Natural killer cell treated with Interleukin-12 subunit alpha and Interleukin-12 subunit beta and Interleukin-15 and Interleukin-18, amount 100 ng/mL, for 72 hours (primary cell): ENCODE measurements around the gene CUEDC2. TPM values are rescaled to one million over a fixed set of nuclear protein-coding genes. Genes with fewer than 3 reads are reported as not detected.

Experiments
- ATAC-seq, 2 donors: fragments of 150-1000 bp; cut with Tn5 transposase in 1 of 2; sonication (Bioruptor Pico), chemical (Tn5 transposase) in 1 of 2; 2 replicates each; pipeline ENCODE4 v1.10.0; 2021
- DNase-seq: peaks from one replicate; pipeline ENCODE4 v3.0.0; 2022; ENCODE audit warnings: low spot score
- H3K27ac Mint-ChIP-seq, 2 donors: 1 replicate in 1 of 2; 2 replicates in 1 of 2; pipeline ENCODE4 v1.8.0; 2022; ENCODE audit warnings: mixed read lengths in 2 of 2, mild to moderate bottlenecking in 1 of 2, moderate library complexity in 1 of 2
- H3K27me3 Mint-ChIP-seq, 2 donors: 1 replicate in 1 of 2; 2 replicates in 1 of 2; pipeline ENCODE4 v1.8.0; 2022; ENCODE audit warnings: mixed read lengths in 2 of 2
- H3K36me3 Mint-ChIP-seq: one replicate; pipeline ENCODE4 v1.8.0; 2022; ENCODE audit warnings: mixed read lengths
- H3K4me1 Mint-ChIP-seq, 2 donors: 1 replicate in 1 of 2; 2 replicates in 1 of 2; pipeline ENCODE4 v1.8.0; 2022; ENCODE audit warnings: low read depth in 2 of 2, mixed read lengths in 2 of 2, mild to moderate bottlenecking in 1 of 2
- H3K4me3 Mint-ChIP-seq: one replicate; pipeline ENCODE4 v1.8.0; 2022; ENCODE audit warnings: mixed read lengths
- H3K9me3 Mint-ChIP-seq: 2 replicates; pipeline ENCODE4 v1.8.0; 2022; ENCODE audit warnings: mixed read lengths
- total RNA-seq, 2 donors: library from RNA; stranded (reverse); gene quantifications; one replicate each; pipeline ENCODE4 v1.2.3, GENCODE V29; 2022

CUEDC2 gene, protein sequence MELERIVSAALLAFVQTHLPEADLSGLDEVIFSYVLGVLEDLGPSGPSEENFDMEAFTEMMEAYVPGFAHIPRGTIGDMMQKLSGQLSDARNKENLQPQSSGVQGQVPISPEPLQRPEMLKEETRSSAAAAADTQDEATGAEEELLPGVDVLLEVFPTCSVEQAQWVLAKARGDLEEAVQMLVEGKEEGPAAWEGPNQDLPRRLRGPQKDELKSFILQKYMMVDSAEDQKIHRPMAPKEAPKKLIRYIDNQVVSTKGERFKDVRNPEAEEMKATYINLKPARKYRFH
- total RNA-seq, result 10 to 100 TPM; 39.8 to 58.5 TPM

DNA sequence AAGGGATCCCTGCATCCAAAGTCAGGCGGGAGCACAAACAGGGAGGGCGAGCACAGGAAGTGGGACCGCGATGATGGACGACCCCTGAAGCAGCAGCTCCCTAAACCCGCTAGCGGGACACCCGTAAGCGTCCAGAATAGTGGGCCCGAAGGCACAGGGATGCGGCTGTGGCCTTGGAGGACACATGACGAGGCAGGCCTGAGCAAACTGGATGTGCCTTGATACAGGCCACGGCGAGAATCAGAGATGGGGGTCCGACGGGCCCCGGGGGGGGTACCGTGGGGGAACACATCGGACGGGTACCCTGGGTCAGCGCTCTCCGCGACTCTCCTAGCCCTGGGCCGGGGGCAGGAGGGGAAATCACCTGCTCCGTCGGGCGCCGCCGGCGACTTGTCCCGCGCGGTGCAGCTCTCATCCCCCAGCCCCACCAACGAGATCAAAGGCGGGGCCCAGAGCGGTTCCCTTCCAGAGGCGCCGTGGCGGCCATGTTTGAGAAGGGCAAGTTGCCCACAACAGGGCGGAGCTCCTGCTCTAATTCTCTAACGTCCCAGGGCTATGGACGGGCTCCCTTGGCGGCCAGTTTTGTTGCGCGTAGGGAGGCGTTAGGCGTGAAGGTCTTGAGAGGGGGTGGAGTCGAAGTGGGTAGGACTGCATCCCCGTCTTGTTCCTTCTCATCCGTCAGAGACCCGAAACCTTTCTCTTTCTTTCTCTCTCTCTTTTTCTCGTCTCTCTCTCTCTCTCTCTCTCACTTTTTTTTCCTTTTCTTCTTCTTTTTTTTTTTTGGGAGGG is at the start of gene CUEDC2:
TSS of gene CUEDC2 (minus strand) at position 413 of the 789 bp plus-strand sequence. CDS start 7,386 bp downstream, outside the sequence.
- ATAC-seq (peak; percentile 95 to 96), DNase-seq (peak; percentile 97)
- no peaks in the 10 kb centered on the region for H3K36me3 Mint-ChIP-seq
- H3K27ac Mint-ChIP-seq, result peak within 1 kb of the TSS; percentile 90 to 92
- H3K4me3 Mint-ChIP-seq, result peak within 1 kb of the TSS; percentile 96
- H3K9me3 Mint-ChIP-seq, result no peaks in the 10 kb centered on the region
- peaks cover 43 to 59% of the 10 kb centered on the region in 2 donors for H3K4me1 Mint-ChIP-seq
- no peaks in the 10 kb centered on the region for H3K27me3 Mint-ChIP-seq

DNA sequence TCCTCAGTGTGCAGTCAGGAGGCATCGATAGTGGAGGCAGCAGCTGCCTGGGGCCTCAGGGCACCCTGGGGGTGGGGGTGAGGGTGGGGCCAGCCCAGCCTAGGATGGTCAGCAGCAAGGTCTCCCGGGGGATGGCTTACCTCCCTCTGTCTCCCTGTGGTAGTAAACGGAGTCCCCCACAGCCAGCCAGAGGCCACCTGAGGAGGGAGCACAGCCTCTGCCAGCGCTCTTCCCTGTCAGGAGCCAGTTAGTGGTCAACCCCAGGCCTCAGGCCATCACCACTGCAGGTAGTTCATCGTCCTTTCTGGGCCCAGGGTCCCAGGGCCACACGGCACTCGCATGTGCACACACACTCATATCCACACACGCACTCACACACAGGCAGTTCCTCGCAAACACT is 48.0 kb upstream of the CUEDC2 start:
- Mint-ChIP-seq H3K36me3 (no peaks in the 10 kb centered on the region), H3K9me3 (no peaks in the 10 kb centered on the region), H3K27ac (no peak overlapping the region), H3K4me3 (no peak overlapping the region), H3K4me1 (peaks cover 6 to 7% of the 10 kb centered on the region in 2 donors), H3K27me3 (no peaks in the 10 kb centered on the region)
- ATAC-seq (no peak), DNase-seq (no peak)

DNA sequence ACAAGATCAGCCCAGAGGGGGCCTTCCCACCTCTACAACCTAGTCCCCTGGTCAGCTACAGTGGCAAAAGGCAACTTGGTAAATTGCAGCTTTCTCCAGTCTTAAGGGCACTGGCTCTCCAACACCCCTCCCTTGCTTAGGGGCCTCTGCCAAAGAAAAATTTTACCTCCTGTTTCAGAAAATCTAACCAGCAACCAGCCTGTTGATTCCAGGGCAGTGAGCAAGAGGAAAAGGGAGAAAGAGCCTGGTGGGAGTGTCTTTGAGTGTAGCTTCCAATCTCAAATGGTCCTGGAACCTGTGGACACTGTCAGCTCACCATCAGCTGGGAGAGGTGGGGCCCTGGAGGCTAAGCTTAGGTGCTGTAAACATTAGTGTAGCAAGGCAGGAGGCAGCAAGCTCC is 47.3 kb upstream of the CUEDC2 start:
- ATAC-seq (no peak), DNase-seq (no peak)
- H3K4me1 Mint-ChIP-seq, result peaks cover 6 to 7% of the 10 kb centered on the region in 2 donors
- no peaks in the 10 kb centered on the region for H3K9me3 Mint-ChIP-seq
- no peaks in the 10 kb centered on the region for H3K36me3 Mint-ChIP-seq
- H3K27me3 Mint-ChIP-seq, result no peaks in the 10 kb centered on the region
- no peak overlapping the region for H3K4me3 Mint-ChIP-seq
- peak overlapping the region in 1 of 2 donors; percentile 84 for H3K27ac Mint-ChIP-seq

DNA sequence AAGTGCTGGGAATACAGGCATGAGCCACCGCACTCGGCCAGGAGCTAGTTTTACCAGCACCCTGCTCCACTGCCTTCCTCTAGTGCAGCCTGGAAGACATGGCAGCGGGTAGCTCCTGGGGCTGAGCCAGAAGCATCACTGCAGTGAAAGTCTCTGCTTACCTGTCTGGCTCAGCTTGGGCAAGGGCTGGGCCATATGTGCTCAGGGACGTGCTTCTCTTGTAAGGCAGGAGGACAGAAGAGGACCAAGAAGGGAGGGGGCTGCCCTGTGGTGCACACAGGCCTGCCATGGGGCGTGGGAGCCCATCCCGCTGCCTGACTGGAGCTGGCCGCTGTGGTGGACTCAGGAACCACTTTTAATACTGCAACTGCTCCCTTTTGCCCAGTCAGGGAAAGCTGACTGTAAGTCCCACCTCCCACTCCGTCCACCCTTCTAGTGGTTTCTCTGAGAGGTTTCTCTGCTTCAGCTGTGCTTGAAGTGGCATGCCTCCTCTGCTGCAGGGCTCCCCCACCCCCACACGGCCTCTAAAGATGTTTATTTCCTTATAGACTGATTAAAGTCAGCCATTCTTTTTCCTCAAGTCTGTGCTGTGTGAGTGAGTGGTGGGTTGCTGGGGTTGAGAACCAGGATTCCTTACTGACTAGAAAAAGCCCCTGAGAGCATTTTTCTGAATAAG is 44.2 kb upstream of the CUEDC2 start:
- H3K36me3 Mint-ChIP-seq, result no peaks in the 10 kb centered on the region
- no peak for ATAC-seq
- H3K27ac Mint-ChIP-seq, result peak overlapping the region in 1 of 2 donors; percentile 12
- no peak overlapping the region for H3K4me3 Mint-ChIP-seq
- H3K27me3 Mint-ChIP-seq, result no peaks in the 10 kb centered on the region
- H3K9me3 Mint-ChIP-seq, result no peaks in the 10 kb centered on the region
- peaks cover 11 to 18% of the 10 kb centered on the region in 2 donors for H3K4me1 Mint-ChIP-seq
- no peak for DNase-seq

DNA sequence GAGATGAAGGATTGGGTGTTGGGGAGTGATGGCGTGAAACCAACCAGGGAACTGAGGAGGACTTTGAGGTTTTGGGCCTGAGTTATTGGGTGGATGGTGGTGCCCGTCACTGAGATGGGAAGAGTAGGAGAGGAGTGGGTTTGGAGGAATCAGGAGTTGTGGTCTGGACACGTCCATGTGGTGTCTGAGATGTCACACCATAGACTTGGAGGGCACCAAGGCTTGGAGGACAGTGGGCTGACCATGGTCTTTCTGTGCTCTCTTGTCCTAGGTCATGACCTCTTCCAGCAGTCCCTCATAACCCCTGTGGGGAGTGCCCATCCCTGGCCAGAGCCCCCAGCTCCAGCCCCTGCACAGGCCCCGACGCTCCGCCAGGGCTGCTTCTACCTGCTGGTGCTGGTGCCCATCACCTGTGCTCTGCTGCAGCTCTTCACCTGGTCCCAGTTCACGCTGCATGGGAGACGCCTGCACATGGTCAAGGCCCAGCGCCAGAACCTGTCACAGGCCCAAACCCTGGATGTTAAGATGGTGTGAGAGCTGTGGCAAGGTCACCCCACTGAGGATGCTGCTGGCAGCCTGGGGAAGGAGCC is 43.2 kb upstream of the CUEDC2 start:
- Mint-ChIP-seq H3K4me1 (peaks cover 11 to 18% of the 10 kb centered on the region in 2 donors), H3K27ac (peak overlapping the region in 1 of 2 donors; percentile 16), H3K9me3 (no peaks in the 10 kb centered on the region), H3K27me3 (no peaks in the 10 kb centered on the region), H3K36me3 (no peaks in the 10 kb centered on the region), H3K4me3 (no peak overlapping the region)
- no peak for DNase-seq
- ATAC-seq, result no peak

DNA sequence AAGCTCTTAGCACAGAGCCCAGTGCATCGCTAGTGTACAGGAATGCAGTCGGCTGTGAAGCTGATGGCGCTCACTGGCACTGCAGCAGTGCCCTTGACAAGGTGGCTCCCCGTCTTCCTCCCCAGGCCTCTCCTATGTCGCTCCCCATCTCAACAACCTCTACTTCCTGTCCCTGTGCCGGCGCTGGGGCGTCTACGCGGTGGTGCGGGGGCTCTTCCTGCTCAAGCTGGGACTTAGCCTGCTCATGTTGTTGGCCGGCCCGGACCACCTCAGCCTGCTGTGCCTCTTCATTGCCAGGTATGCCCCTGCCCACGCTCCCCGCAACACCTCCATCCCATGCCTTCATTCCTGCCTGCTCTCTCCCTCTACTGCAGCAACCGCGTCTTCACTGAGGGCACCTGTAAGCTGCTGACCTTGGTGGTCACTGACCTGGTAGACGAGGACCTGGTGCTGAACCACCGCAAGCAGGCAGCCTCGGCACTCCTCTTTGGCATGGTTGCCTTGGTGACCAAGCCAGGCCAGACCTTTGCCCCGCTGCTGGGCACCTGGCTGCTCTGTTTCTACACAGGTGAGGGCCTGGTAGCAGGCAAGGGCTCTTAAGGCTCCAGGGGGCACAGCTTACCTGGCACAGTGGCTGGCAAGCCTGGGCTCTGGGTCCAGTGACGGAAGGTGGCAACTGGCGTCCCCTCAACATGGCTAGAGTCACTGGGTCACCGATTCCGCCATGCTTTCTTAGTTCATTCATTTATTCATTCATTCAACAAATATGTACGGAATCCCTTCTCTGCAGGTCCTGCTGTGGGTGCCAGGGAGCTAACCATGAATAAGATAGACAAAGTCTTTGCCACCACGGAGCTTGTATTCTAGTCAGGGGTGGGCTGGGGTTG is 41.3 kb upstream of the CUEDC2 start:
- Mint-ChIP-seq H3K27me3 (no peaks in the 10 kb centered on the region), H3K27ac (peak overlapping the region; percentile 40 to 52)

DNA sequence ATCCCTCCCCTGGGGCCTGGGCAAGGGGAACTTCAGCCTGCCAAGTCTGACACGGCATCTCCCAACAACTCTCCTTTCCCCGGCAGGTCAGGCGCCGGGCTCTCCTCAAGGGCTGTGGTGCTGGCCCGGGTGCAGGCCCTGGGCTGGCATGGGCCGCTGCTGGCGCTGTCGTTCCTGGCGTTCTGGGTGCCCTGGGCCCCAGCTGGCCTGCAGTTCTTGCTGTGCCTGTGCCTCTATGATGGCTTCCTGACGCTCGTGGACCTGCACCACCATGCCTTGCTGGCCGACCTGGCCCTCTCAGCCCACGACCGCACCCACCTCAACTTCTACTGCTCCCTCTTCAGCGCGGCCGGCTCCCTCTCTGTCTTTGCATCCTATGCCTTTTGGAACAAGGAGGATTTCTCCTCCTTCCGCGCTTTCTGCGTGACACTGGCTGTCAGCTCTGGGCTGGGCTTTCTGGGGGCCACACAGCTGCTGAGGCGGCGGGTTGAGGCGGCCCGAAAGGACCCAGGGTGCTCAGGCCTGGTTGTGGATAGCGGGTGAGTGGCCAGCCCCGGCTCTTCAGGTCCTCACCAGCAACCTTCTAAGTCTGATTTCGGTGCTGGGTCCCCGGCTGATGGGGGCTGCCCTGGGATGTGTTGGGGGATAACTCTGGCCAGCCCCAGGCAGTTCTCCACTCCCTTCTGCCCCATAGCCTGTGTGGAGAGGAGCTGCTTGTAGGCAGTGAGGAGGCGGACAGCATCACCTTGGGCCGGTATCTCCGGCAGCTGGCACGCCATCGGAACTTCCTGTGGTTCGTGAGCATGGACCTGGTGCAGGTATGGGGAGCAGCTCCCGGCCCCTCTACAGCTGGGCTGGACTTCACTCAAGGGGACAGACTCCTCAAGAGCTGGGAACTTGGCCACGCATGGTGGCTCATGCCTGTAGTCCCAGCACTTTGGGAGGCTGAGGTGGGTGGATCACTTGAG is 38.5 kb upstream of the CUEDC2 start:
- H3K27me3 Mint-ChIP-seq, result no peaks in the 10 kb centered on the region
- H3K27ac Mint-ChIP-seq, result no peak overlapping the region
- DNase-seq (no peak), ATAC-seq (no peak)
- no peaks in the 10 kb centered on the region for H3K36me3 Mint-ChIP-seq
- no peak overlapping the region for H3K4me3 Mint-ChIP-seq
- no peaks in the 10 kb centered on the region for H3K9me3 Mint-ChIP-seq
- H3K4me1 Mint-ChIP-seq, result peaks cover 13 to 22% of the 10 kb centered on the region in 2 donors

More for the DNA sequence above, 41.3 kb upstream of the CUEDC2 start:
- peaks cover 14 to 19% of the 10 kb centered on the region in 2 donors for H3K4me1 Mint-ChIP-seq
- no peak for DNase-seq
- H3K4me3 Mint-ChIP-seq, result no peak overlapping the region
- H3K36me3 Mint-ChIP-seq, result no peaks in the 10 kb centered on the region
- H3K9me3 Mint-ChIP-seq, result no peaks in the 10 kb centered on the region
- no peak for ATAC-seq

DNA sequence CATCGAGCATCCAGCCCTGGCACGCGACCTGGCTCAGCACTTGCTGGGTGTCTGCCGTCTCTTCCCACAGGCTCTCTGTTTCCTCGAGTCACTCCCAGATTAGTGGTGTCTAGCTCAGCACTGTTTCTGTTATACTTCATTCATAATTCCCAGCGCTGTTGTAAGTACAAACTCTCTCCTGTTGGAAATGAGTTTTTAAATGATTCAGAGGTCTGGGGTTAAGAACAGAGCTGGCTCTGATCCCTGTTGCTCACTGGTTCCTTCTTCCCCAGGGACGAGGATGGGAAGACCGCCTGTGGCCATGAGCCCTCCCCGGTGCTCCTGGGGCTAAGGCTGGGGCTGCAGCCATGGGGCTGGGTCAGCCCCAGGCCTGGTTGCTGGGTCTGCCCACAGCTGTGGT is 36.3 kb upstream of the CUEDC2 start:
- peak overlapping the region in 1 of 2 donors; percentile 70 for H3K27ac Mint-ChIP-seq
- H3K9me3 Mint-ChIP-seq, result no peaks in the 10 kb centered on the region
- peak in 1 of 2 donors; percentile 13 for ATAC-seq
- no peak overlapping the region for H3K4me3 Mint-ChIP-seq
- peaks cover 8 to 18% of the 10 kb centered on the region in 2 donors for H3K4me1 Mint-ChIP-seq
- no peaks in the 10 kb centered on the region for H3K36me3 Mint-ChIP-seq
- DNase-seq, result no peak
- no peaks in the 10 kb centered on the region for H3K27me3 Mint-ChIP-seq

DNA sequence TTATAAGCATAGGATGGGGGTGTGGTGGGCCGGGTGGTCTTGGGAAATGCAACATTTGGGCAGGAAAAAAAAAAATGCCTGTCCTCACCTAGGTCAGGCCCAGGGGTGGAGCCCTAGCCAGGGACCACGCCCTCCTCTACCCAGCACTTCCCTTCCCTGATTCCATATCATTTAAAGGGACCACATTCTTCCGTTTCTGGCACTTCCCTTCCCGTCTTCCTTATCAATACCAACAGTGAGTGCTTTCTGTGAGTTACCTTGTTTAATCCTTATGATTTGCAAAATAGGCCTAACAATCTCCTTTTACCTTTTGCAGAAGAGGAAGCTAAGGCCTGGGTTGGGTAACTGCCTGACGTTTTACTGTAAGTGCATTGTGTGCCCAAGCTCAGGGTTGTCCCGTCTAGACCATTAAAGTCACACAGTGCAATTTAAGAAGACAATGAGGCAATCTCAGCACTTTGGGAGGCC is 35.6 kb upstream of the CUEDC2 start:
- ATAC-seq (no peak), DNase-seq (no peak)
- Mint-ChIP-seq H3K36me3 (no peaks in the 10 kb centered on the region), H3K4me3 (no peak overlapping the region), H3K4me1 (peaks cover 8 to 15% of the 10 kb centered on the region in 2 donors), H3K27ac (no peak overlapping the region), H3K9me3 (no peaks in the 10 kb centered on the region), H3K27me3 (no peaks in the 10 kb centered on the region)

DNA sequence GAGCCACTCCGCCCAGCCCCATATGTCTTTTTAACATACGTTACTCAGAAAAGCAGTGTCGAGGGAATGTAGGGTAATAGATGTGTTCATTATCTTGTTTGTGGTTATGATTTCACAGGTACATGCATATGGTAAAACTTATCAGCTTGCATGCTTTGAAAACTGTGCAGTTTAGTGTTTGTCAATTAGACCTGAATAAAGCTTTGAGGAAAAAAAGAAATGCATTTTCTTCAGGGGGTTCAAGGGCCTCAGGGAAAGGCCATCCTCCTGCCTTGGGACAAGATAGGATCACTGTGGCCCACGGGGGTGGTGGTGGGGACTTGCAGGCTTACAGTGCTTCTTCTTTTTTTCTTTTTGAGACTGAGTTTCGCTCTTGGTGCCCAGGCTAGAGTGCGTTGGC is 34.9 kb upstream of the CUEDC2 start:
- Mint-ChIP-seq H3K9me3 (no peaks in the 10 kb centered on the region), H3K27me3 (no peaks in the 10 kb centered on the region), H3K36me3 (no peaks in the 10 kb centered on the region), H3K4me1 (peaks cover 14 to 18% of the 10 kb centered on the region in 2 donors), H3K27ac (no peak overlapping the region), H3K4me3 (no peak overlapping the region)
- ATAC-seq, result no peak
- no peak for DNase-seq

DNA sequence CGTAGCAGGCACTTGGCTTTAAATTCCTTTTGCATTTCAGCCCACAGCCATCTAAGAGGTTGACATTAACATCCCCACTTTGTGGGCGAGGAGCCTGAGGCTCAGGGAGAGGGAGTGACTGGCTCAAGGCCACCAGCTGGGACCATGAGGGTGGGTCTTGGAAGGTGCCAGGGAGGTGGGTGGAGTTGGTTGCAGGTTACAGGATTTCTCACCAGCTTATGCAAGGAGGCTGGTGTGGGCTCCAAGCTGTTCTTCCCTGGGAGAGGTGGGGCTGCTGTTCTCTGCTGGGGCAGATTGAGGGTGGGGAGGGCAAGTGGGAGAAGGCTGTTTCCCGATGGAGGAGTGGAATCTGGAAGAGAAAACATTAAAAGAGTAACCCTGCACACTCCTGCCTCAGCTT is 33.1 kb upstream of the CUEDC2 start:
- H3K36me3 Mint-ChIP-seq, result no peaks in the 10 kb centered on the region

DNA sequence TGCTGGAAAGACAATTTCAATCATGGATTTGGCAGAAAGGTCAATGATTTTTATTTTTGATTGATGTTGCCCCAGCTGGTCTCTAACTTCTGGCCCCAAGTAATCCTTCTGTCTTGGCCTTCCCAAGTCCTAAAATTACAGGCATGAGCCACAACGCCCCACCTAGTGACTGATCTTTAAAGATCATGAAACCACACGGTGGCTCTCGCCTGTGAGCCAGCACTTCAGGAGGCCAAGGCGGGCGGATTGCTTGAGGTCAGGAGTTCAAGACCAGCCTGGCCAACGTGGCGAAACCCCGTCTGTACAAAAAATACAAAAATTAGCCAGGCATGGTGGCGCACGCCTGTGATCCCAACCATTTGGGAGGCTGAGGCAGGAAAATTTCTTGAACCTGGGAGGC is 31.6 kb upstream of the CUEDC2 start:
- no peaks in the 10 kb centered on the region for H3K9me3 Mint-ChIP-seq
- no peaks in the 10 kb centered on the region for H3K36me3 Mint-ChIP-seq

More for the DNA sequence above, 33.1 kb upstream of the CUEDC2 start:
- Mint-ChIP-seq H3K4me1 (peaks cover 31 to 35% of the 10 kb centered on the region in 2 donors), H3K4me3 (no peak overlapping the region), H3K27ac (peak overlapping the region in 1 of 2 donors; percentile 27), H3K27me3 (no peaks in the 10 kb centered on the region), H3K9me3 (no peaks in the 10 kb centered on the region)
- no peak for DNase-seq
- no peak for ATAC-seq

More for the DNA sequence above, 31.6 kb upstream of the CUEDC2 start:
- Mint-ChIP-seq H3K27ac (no peak overlapping the region), H3K4me3 (no peak overlapping the region), H3K27me3 (no peaks in the 10 kb centered on the region), H3K4me1 (peaks cover 30 to 31% of the 10 kb centered on the region in 2 donors)
- DNase-seq (no peak), ATAC-seq (no peak)
